Left lung (tissue), 10 donors: ENCODE measurements around the gene NMD3. TPM values are rescaled to one million over a fixed set of nuclear protein-coding genes. Genes with fewer than 3 reads are reported as not detected.

Experiments used
- ATAC-seq: fragments of 200-7000 bp; cut with Tn5 transposase; one replicate; pipeline ENCODE4 v1.9.1; 2020; ENCODE audit warnings: moderate library complexity
- DNase-seq, 4 donors: peaks; one replicate each; pipeline ENCODE4 v3.0.0-alpha.2; 2013 to 2020
- H3K27ac ChIP-seq, 2 donors: fragments of 200-600 bp; sonication (generic) in 1 of 2; one replicate each; pipeline versions ENCODE4 v1.5.0 to v1.8.0; 2020 to 2021
- H3K27me3 ChIP-seq, 2 donors: fragments of 200-600 bp; sonication (generic) in 1 of 2; one replicate each; pipeline versions ENCODE4 v1.5.0 to v1.8.0; 2020 to 2021
- H3K36me3 ChIP-seq, 2 donors: fragments of 200-600 bp; sonication (generic) in 1 of 2; one replicate each; pipeline versions ENCODE4 v1.5.0 to v1.8.0; 2020 to 2021
- H3K4me1 ChIP-seq, 2 donors: fragments of 200-600 bp; one replicate each; pipeline ENCODE4 v1.8.0; 2021
- H3K4me3 ChIP-seq, 2 donors: fragments of 200-600 bp; sonication (generic) in 1 of 2; one replicate each; pipeline versions ENCODE4 v1.5.0 to v1.8.0; 2020 to 2021; ENCODE audit warnings: mild to moderate bottlenecking in 1 of 2
- H3K9me3 ChIP-seq, 2 donors: fragments of 200-600 bp; sonication (generic) in 1 of 2; one replicate each; pipeline versions ENCODE4 v1.5.0 to v1.8.0; 2020 to 2021
- CTCF ChIP-seq, 2 donors: fragments of 200-600 bp; sonication (generic) in 1 of 2; IDR thresholded peaks; one replicate each; pipeline versions ENCODE4 v1.5.0 to v1.8.0; 2021; ENCODE audit warnings: antibody characterized with exemption in 2 of 2
- intact Hi-C, 2 donors: fragments of 100-400 bp; cut with DNase I; formaldehyde crosslinking; loops; one replicate each; pipeline versions ENCODE4 v1.11.2 to v1.14.2; 2022
- polyA plus RNA-seq, 6 donors: library from polyadenylated mRNA; unstranded; fragments of 120-200 nt; gene quantifications; one replicate each; pipeline ENCODE4 v1.2.1, GENCODE V29; 2013; ENCODE audit not compliant: insufficient read length in 6 of 6
- total RNA-seq, 2 donors: library from RNA; stranded (reverse); fragmentation: NEBNext Ultra II Directional; extraction: Animal tissue kit (Norgen Biotek cat#: 25700); gene quantifications; one replicate each; pipeline ENCODE4 v1.2.1, GENCODE V29; 2021
- donor health status: DM: no; HTN: yes; CAD: no.
- donor health status: DM: no; HTN: no; CAD: no.

NMD3 gene
- total and polyA plus RNA-seq, 8 donors, result 44.8 to 62.2 (median 51.9) TPM

- H3K27ac ChIP-seq, result no peak overlapping the region
- no peaks in the 10 kb centered on the region for H3K9me3 ChIP-seq
- no peak for DNase-seq
- no peaks in the 10 kb centered on the region for H3K4me1 ChIP-seq
- no peak overlapping the region for H3K4me3 ChIP-seq
- no peak for ATAC-seq
- no peaks in the 10 kb centered on the region for H3K36me3 ChIP-seq
- TF ChIP-seq CTCF (IDR thresholded peaks at IDR 0.05), result no peak
- intact Hi-C loops, result no loop called here
- no peaks in the 10 kb centered on the region for H3K27me3 ChIP-seq
Measured at GRCh38 chr3:161212171-161212771, 8.8 kb upstream of the NMD3 start.

GRCh38 chr3:161212906-161213305 is 8.2 kb upstream of the NMD3 start:
- DNase-seq (no peak), ATAC-seq (no peak)
- intact Hi-C loops, result no loop called here
- Histone ChIP-seq H3K4me1 (no peaks in the 10 kb centered on the region), H3K4me3 (no peak overlapping the region), H3K9me3 (no peaks in the 10 kb centered on the region), H3K27me3 (no peaks in the 10 kb centered on the region), H3K27ac (no peak overlapping the region), H3K36me3 (no peaks in the 10 kb centered on the region)
- TF ChIP-seq CTCF (IDR thresholded peaks at IDR 0.05), result no peak

GRCh38 chr3:161213644-161214043 is 7.5 kb upstream of the NMD3 start:
- H3K36me3 ChIP-seq, result no peaks in the 10 kb centered on the region
- no peaks in the 10 kb centered on the region for H3K4me1 ChIP-seq
- H3K4me3 ChIP-seq, result no peak overlapping the region
- no peak for ATAC-seq
- H3K27ac ChIP-seq, result no peak overlapping the region
- TF ChIP-seq CTCF (IDR thresholded peaks at IDR 0.05), result no peak
- no peaks in the 10 kb centered on the region for H3K27me3 ChIP-seq
- intact Hi-C loops, result no loop called here
- H3K9me3 ChIP-seq, result no peaks in the 10 kb centered on the region
- DNase-seq, result no peak

GRCh38 chr3:161215185-161215584 is 5.9 kb upstream of the NMD3 start:
- Histone ChIP-seq H3K4me3 (no peak overlapping the region), H3K36me3 (no peaks in the 10 kb centered on the region), H3K27ac (no peak overlapping the region), H3K9me3 (no peaks in the 10 kb centered on the region), H3K27me3 (no peaks in the 10 kb centered on the region), H3K4me1 (no peaks in the 10 kb centered on the region)
- intact Hi-C loops, result no loop called here
- no peak for ATAC-seq
- no peak for DNase-seq
- no peak for TF ChIP-seq CTCF (IDR thresholded peaks at IDR 0.05)

- TF ChIP-seq CTCF (IDR thresholded peaks at IDR 0.05), result no peak
- H3K27me3 ChIP-seq, result no peaks in the 10 kb centered on the region
- DNase-seq (no peak), ATAC-seq (no peak)
- intact Hi-C loops, result no loop called here
- H3K4me3 ChIP-seq, result no peak overlapping the region
- H3K4me1 ChIP-seq, result peaks cover 0 to 4% of the 10 kb centered on the region in 2 donors
- no peaks in the 10 kb centered on the region for H3K9me3 ChIP-seq
- no peaks in the 10 kb centered on the region for H3K36me3 ChIP-seq
- no peak overlapping the region for H3K27ac ChIP-seq
Measured at GRCh38 chr3:161217496-161217895, 3.6 kb upstream of the NMD3 start.
